AG04449 (cell line): ENCODE measurements around the gene CKAP2L.

Experiments
- CTCF ChIA-PET: fragments of 350-600 bp; formaldehyde crosslinking; extraction: SDS; loops from one replicate; lab custom pipeline; 2021; ENCODE audit warnings: antibody characterized with exemption; lab: Yijun Ruan, JAX
- POLR2A ChIA-PET: fragments of 400-600, 350-600 bp; formaldehyde crosslinking; extraction: SDS; loops from one replicate; lab custom pipeline; 2020; ENCODE audit warnings: antibody characterized with exemption, inconsistent platforms; lab: Yijun Ruan, JAX
- DNase-seq: peaks from one replicate; pipeline ENCODE4 v3.0.0-alpha.2; 2010; ENCODE audit warnings: low read depth, low spot score
- H3K4me3 ChIP-seq: 2 replicates; pipeline ENCODE4 v1.5.1; 2011; ENCODE audit warnings: low read depth, mild to moderate bottlenecking, control low read depth, low read length
- TF ChIP-seq, protein P1 (sequence below): IDR thresholded peaks from one replicate; pipeline ENCODE4 v1.5.1; 2011; ENCODE audit warnings: mild to moderate bottlenecking, moderate library complexity, low read length, control low read depth, inconsistent platforms; ENCODE audit not compliant: insufficient read depth; ENCODE audit errors: missing control alignments

The CKAP2L gene

GRCh38 chr2:112809112-112809511 lies 44.7 kb upstream of the CKAP2L start:
- ChIA-PET POLR2A (no interaction called here), CTCF (interaction anchor here (1.4 kb wide), 1 partner anchor 60 kb away, joined by 5 read pairs; no protein-coding TSS in a partner anchor)
- DNase-seq = no peak
- H3K4me3 ChIP-seq = no peak overlapping the region
- TF ChIP-seq, protein P1, sequence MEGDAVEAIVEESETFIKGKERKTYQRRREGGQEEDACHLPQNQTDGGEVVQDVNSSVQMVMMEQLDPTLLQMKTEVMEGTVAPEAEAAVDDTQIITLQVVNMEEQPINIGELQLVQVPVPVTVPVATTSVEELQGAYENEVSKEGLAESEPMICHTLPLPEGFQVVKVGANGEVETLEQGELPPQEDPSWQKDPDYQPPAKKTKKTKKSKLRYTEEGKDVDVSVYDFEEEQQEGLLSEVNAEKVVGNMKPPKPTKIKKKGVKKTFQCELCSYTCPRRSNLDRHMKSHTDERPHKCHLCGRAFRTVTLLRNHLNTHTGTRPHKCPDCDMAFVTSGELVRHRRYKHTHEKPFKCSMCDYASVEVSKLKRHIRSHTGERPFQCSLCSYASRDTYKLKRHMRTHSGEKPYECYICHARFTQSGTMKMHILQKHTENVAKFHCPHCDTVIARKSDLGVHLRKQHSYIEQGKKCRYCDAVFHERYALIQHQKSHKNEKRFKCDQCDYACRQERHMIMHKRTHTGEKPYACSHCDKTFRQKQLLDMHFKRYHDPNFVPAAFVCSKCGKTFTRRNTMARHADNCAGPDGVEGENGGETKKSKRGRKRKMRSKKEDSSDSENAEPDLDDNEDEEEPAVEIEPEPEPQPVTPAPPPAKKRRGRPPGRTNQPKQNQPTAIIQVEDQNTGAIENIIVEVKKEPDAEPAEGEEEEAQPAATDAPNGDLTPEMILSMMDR = no peak

DNA sequence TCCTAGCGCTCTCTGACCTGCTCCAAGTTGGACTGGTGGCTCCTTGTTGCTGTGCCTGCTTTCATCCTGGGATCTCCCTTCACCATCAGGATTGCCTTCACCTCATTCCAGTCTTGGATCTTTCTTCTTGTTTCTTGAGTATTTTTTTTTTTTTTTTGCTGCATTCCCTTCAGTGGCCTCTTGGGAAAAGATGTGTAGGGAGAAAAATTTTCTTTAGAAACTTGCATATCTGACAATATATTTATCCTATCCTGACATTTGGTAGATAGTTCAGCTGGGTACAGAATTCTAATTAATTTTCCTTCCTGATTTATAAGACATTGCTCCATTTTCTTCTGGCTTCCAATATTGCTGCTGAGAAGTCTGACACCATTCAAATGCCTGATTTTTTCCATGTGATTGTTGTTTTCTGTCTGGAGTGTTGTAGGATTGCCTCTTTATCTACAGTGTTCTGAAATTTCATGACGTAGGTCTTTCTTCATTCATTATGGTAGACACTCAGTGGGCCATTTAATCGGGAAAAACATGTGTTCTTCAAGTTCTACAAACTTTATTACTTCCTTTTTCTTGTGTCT lies 42.9 kb upstream of the CKAP2L start:
- TF ChIP-seq, protein P1 = no peak
- no peak for DNase-seq
- H3K4me3 ChIP-seq = no peak overlapping the region
- ChIA-PET POLR2A (no interaction called here), CTCF (no interaction called here)

DNA sequence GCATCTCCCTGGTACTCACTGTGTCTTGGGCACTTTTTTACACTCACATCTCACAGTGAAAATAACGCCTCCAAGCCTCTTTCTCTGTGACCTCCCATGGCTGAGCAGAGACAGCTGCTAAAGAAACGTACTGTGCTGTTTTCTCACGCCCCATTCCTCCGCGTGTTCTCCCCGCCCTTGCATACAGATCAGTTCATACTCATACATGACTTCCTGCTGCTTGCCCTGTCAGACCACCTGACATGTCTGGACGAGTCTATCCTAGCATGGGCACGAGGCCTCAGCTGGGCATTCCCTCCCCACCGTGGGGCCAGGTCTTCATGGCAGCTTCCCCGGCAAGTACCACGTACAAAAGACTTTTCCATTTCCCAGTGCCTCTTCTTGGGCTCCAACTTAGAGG lies 41.1 kb upstream of the CKAP2L start:
- DNase-seq = no peak
- TF ChIP-seq, protein P1 = no peak
- ChIA-PET POLR2A (no interaction called here), CTCF (interaction anchor here (1.1 to 1.5 kb wide), 2 partner anchors 9 kb away, joined by 3 to 4 read pairs; no protein-coding TSS in a partner anchor)
- H3K4me3 ChIP-seq = no peak overlapping the region

GRCh38 chr2:112803691-112804521 lies 39.5 kb upstream of the CKAP2L start:
- no peak overlapping the region for H3K4me3 ChIP-seq
- ChIA-PET CTCF (interaction anchor here (1.3 kb wide), 1 partner anchor 55 kb away, joined by 4 read pairs; no protein-coding TSS in a partner anchor), POLR2A (no interaction called here)
- peak; percentile 79 for DNase-seq
- TF ChIP-seq, protein P1 = no peak

GRCh38 chr2:112800881-112801583 lies 36.6 kb upstream of the CKAP2L start:
- ChIA-PET CTCF (interaction anchor here (1.3 kb wide), 1 partner anchor 141 kb away, joined by 4 read pairs; no protein-coding TSS in a partner anchor), POLR2A (no interaction called here)
- TF ChIP-seq, protein P1 = no peak
- no peak for DNase-seq
- H3K4me3 ChIP-seq = no peak overlapping the region
